Measurements from ENCODE around the gene ECI1.
A peak's percentile ranks its signal among the peaks of the same experiment; 100 is the strongest.
"Not testable (repeated sequence)": the region's sequence is repeated elsewhere in the genome, so short reads cannot be mapped to it uniquely, and the experiment has no call there.

The ECI1 gene

DNA sequence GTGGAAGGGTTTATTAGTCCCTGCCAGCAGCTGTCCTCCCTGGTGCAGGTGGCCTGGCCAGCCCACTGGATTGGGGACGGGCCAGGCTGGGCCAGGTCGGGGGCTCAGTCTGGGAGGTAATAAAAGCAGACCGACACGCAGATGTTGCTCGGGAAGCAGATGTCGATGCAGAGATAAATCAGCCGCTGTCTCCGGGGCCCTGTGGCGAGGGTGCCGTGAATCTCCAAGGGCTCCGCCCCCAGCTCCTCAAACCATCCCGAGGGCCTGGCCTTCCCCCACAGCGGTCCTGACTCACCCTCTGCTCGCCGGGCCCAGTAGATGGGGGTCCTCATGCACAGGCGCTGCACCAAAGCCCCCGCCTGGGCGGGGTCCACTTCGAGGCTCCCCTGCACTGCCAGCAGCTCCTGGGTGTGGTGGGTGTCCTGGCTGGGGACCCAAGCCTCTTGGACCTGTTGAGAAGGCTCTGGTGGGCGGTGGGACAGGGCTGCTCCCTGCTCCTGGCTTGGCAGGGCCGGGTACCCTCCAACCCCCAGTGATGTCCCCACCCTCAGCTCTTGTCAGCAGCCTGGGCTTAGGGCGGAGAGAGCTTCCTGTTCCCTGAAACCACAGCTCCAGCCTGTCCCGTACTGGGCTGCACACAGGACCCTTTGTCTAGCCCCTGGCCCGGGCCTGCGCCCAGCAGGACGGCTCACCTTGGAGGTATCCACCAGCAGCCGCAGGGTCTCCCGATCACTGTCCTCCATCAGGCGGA, 42.0 kb downstream of the ECI1 start:
- H3K27me3 Mint-ChIP-seq: no peaks in the 10 kb centered on the region
- H3K9me3 Mint-ChIP-seq: no peaks in the 10 kb centered on the region
- peaks cover 40 to 44% of the 10 kb centered on the region in 2 donors for H3K36me3 Mint-ChIP-seq
- peaks cover 31 to 58% of the 10 kb centered on the region in 2 donors for H3K4me1 Mint-ChIP-seq
- no peak for DNase-seq
- ATAC-seq (replicated peaks): no peak
- no peak overlapping the region for H3K4me3 Mint-ChIP-seq
- H3K27ac Mint-ChIP-seq: no peak overlapping the region

- Mint-ChIP-seq H3K36me3 (peaks cover 40 to 44% of the 10 kb centered on the region in 2 donors), H3K9me3 (no peaks in the 10 kb centered on the region), H3K4me1 (peaks cover 33 to 62% of the 10 kb centered on the region in 2 donors), H3K4me3 (no peak overlapping the region), H3K27ac (no peak overlapping the region), H3K27me3 (no peaks in the 10 kb centered on the region)
- ATAC-seq (replicated peaks) (no peak), DNase-seq (no peak)
Measured at GRCh38 chr16:2208772-2209171, 42.6 kb downstream of the ECI1 start.

DNA sequence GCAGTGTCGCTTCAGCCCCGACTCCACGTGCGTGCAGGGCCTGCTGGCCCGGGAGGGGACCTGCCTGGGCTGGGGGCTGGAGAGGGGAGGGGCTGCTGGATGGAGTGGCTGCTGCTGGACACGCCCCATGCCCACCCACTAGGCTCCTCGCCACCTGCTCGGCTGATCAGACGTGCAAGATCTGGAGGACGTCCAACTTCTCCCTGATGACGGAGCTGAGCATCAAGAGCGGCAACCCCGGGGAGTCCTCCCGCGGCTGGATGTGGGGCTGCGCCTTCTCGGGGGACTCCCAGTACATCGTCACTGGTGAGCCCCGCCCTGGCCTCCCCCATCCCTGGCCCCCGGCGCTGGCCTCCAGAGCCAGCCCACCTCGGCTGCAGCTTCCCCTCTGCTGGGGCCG, 43.1 kb downstream of the ECI1 start:
- H3K36me3 Mint-ChIP-seq: peaks cover 39 to 40% of the 10 kb centered on the region in 2 donors
- H3K9me3 Mint-ChIP-seq: no peaks in the 10 kb centered on the region
- DNase-seq (no peak), ATAC-seq (replicated peaks) (no peak)
- H3K4me3 Mint-ChIP-seq: peak overlapping the region in 1 of 2 donors; percentile 78
- no peak overlapping the region for H3K27ac Mint-ChIP-seq
- H3K27me3 Mint-ChIP-seq: no peaks in the 10 kb centered on the region
- peaks cover 36 to 58% of the 10 kb centered on the region in 2 donors for H3K4me1 Mint-ChIP-seq

- H3K9me3 Mint-ChIP-seq: no peaks in the 10 kb centered on the region
- H3K4me3 Mint-ChIP-seq: peak overlapping the region; percentile 73 to 78
- H3K36me3 Mint-ChIP-seq: peaks cover 37 to 38% of the 10 kb centered on the region in 2 donors
- DNase-seq (no peak), ATAC-seq (replicated peaks) (no peak)
- no peaks in the 10 kb centered on the region for H3K27me3 Mint-ChIP-seq
- H3K27ac Mint-ChIP-seq: peak overlapping the region; percentile 16
- peaks cover 33 to 53% of the 10 kb centered on the region in 2 donors for H3K4me1 Mint-ChIP-seq
Measured at GRCh38 chr16:2207872-2208271, 43.5 kb downstream of the ECI1 start.

DNA sequence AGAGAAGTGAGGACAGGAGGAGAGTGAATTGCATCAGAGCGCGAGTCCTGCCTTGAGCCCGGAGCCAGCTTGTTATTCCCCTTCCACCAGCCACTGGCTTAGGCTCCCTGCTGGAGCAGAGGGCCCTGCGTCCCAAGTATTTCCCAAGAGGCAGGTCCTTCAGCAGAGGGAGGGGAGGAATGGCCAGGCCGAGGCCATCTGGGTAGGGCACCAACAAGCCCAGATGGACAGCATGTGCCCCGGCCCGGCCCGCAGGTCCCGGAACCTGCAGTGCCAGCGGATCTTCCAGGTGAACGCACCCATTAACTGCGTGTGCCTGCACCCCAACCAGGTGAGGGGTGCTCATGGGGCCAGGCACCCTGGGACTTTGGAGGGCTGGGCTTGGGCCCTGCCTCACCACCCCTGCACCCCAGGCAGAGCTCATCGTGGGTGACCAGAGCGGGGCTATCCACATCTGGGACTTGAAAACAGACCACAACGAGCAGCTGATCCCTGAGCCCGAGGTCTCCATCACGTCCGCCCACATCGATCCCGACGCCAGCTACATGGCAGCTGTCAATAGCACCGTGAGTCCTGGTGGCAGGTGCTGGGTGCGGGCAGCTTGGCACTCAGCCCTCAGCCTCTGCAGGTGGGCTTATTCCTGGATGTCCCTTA, 44.5 kb downstream of the ECI1 start:
- no peak for DNase-seq
- peaks cover 30 to 33% of the 10 kb centered on the region in 2 donors for H3K36me3 Mint-ChIP-seq
- peak overlapping the region; percentile 88 for H3K27ac Mint-ChIP-seq
- H3K4me3 Mint-ChIP-seq: peak overlapping the region; percentile 82 to 91
- peaks cover 27 to 44% of the 10 kb centered on the region in 2 donors for H3K4me1 Mint-ChIP-seq
- ATAC-seq (replicated peaks): no peak
- H3K27me3 Mint-ChIP-seq: peaks cover 0 to 7% of the 10 kb centered on the region in 2 donors
- H3K9me3 Mint-ChIP-seq: no peaks in the 10 kb centered on the region

DNA sequence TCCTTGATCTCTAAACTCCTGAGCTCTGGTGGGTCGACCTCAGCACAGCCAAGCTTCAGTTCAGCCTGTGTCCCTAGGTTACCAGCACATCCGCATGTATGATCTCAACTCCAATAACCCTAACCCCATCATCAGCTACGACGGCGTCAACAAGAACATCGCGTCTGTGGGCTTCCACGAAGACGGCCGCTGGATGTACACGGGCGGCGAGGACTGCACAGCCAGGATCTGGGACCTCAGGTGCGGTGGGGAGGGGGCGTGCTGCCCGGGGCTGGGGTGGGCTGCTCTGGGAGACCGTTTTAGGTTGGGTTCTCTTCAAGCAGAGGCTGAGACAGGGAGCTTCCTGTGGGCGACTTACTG, 45.0 kb downstream of the ECI1 start:
- H3K27ac Mint-ChIP-seq: peak overlapping the region; percentile 88
- DNase-seq (no peak), ATAC-seq (replicated peaks) (no peak)
- H3K4me3 Mint-ChIP-seq: peak overlapping the region; percentile 82 to 91
- peaks cover 24 to 40% of the 10 kb centered on the region in 2 donors for H3K4me1 Mint-ChIP-seq
- peaks cover 27 to 29% of the 10 kb centered on the region in 2 donors for H3K36me3 Mint-ChIP-seq
- H3K27me3 Mint-ChIP-seq: peaks cover 0 to 12% of the 10 kb centered on the region in 2 donors
- H3K9me3 Mint-ChIP-seq: no peaks in the 10 kb centered on the region

DNA sequence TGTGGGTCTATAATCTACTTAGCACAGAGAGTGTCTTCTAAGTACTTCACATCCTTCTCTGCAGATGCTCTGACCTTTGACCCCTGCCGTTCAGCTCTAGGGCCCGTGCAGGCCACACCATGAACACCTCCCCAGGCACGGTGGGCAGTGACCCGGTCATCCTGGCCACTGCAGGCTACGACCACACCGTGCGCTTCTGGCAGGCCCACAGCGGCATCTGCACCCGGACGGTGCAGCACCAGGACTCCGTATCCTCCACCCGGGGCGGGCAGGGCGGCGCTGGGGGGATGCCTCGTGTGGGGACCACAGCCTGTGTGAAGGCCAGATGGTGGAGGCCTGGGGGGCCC, 45.4 kb downstream of the ECI1 start:
- peak in 1 of 2 donors; percentile 39 for ATAC-seq (replicated peaks)
- Mint-ChIP-seq H3K4me3 (peak overlapping the region; percentile 82 to 91), H3K4me1 (peaks cover 24 to 40% of the 10 kb centered on the region in 2 donors), H3K27ac (peak overlapping the region; percentile 88), H3K36me3 (peaks cover 27 to 29% of the 10 kb centered on the region in 2 donors), H3K9me3 (no peaks in the 10 kb centered on the region), H3K27me3 (peaks cover 0 to 12% of the 10 kb centered on the region in 2 donors)
- no peak for DNase-seq

- ATAC-seq (replicated peaks) (peak; percentile 77 to 80), DNase-seq (peak; percentile 87)
- Mint-ChIP-seq H3K9me3 (no peaks in the 10 kb centered on the region), H3K27me3 (peaks cover 0 to 12% of the 10 kb centered on the region in 2 donors), H3K27ac (peak within 1 kb of the TSS; percentile 96), H3K4me3 (peak within 1 kb of the TSS; percentile 82 to 91), H3K4me1 (peaks cover 23 to 37% of the 10 kb centered on the region in 2 donors), H3K36me3 (peaks cover 25 to 27% of the 10 kb centered on the region in 2 donors)
Measured at GRCh38 chr16:2205104-2205966, 46.1 kb downstream of the ECI1 start, which contains the start of gene MLST8. TSS of gene MLST8 (plus strand) at chr16:2205454. CDS start at chr16:2206086, 632 bp downstream.

- peaks cover 5 to 20% of the 10 kb centered on the region in 2 donors for H3K27me3 Mint-ChIP-seq
- peak overlapping the region; percentile 90 for H3K27ac Mint-ChIP-seq
- ATAC-seq (replicated peaks) (peak; percentile 2), DNase-seq (no peak)
- H3K4me3 Mint-ChIP-seq: peak overlapping the region; percentile 79 to 91
- H3K9me3 Mint-ChIP-seq: no peaks in the 10 kb centered on the region
- peaks cover 21 to 35% of the 10 kb centered on the region in 2 donors for H3K4me1 Mint-ChIP-seq
- H3K36me3 Mint-ChIP-seq: peaks cover 24 to 25% of the 10 kb centered on the region in 2 donors
Measured at GRCh38 chr16:2204416-2205103, 46.8 kb downstream of the ECI1 start.

DNA sequence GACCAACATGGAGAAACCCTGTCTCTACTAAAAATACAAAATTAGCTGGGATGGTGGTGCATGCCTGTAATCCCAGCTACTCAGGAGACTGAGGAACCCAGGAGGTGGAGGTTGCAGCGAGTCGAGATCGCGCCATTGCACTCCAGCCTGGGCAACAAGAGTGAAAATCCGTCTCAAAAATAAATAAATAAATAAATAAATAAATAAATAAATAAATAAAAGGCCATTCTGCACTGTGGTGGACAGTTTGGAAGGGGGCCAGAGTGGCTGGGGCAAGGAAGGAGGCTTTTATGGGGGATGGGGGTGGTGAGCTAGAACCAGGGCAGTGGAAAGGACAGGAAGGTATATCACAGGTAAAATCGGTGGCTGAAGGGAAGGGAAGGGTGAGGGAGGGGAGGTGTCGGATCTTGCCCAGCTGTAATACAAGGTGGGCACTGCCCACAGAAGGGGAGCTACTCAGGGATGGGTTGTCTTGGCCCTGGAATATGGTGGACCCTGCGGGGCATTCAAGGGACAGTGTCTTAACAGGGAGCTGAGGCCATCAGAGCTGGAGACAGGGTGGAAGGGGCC, 48.2 kb downstream of the ECI1 start:
- peaks cover 13 to 30% of the 10 kb centered on the region in 2 donors for H3K27me3 Mint-ChIP-seq
- not testable (repeated sequence) for H3K9me3 Mint-ChIP-seq; ATAC-seq (replicated peaks); H3K27ac Mint-ChIP-seq; DNase-seq
- H3K4me1 Mint-ChIP-seq: peaks cover 21 to 31% of the 10 kb centered on the region in 2 donors
- H3K4me3 Mint-ChIP-seq: peak overlapping the region; percentile 51 to 53
- peaks cover 14 to 19% of the 10 kb centered on the region in 2 donors for H3K36me3 Mint-ChIP-seq

- Mint-ChIP-seq H3K4me3 (no peak overlapping the region), H3K4me1 (peaks cover 8 to 17% of the 10 kb centered on the region in 2 donors)
Measured at GRCh38 chr16:2200313-2200712, 51.1 kb downstream of the ECI1 start.

GRCh38 chr16:2199621-2200139, 51.7 kb downstream of the ECI1 start:
- H3K27ac Mint-ChIP-seq: no peak overlapping the region

More at GRCh38 chr16:2200313-2200712, 51.1 kb downstream of the ECI1 start:
- peaks cover 24 to 48% of the 10 kb centered on the region in 2 donors for H3K27me3 Mint-ChIP-seq
- no peak overlapping the region for H3K27ac Mint-ChIP-seq
- peaks cover 0 to 3% of the 10 kb centered on the region in 2 donors for H3K36me3 Mint-ChIP-seq
- no peak for DNase-seq
- ATAC-seq (replicated peaks): no peak
- H3K9me3 Mint-ChIP-seq: no peaks in the 10 kb centered on the region

DNA sequence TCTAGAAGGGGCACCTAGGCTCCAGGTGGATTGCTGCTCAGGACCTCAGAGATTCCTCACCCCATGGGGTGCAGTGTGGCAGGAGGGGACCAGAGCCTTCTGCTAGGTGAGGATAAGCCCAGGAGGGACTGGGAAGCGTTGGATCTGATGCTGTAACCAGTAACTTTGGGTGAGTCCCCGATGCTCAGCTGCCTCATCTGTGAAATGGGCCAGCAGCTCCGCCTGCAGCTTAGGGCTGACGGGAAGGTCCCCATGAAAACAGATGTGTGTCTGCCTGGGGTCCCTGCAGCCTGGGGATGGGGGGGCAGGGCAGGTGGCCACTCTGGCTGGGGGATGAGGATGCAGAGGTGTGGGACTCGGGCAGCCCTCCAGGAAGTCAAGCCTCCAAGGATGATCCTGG, 52.3 kb downstream of the ECI1 start:
- Mint-ChIP-seq H3K4me3 (no peak overlapping the region), H3K9me3 (no peaks in the 10 kb centered on the region), H3K4me1 (peaks cover 9 to 20% of the 10 kb centered on the region in 2 donors), H3K27ac (no peak overlapping the region), H3K27me3 (peaks cover 33 to 60% of the 10 kb centered on the region in 2 donors), H3K36me3 (peaks cover 0 to 3% of the 10 kb centered on the region in 2 donors)
- DNase-seq (no peak), ATAC-seq (replicated peaks) (no peak)

More at GRCh38 chr16:2199621-2200139, 51.7 kb downstream of the ECI1 start:
- H3K4me3 Mint-ChIP-seq: no peak overlapping the region
- no peak for ATAC-seq (replicated peaks)
- DNase-seq: no peak
- H3K4me1 Mint-ChIP-seq: peaks cover 14 to 22% of the 10 kb centered on the region in 2 donors
- peaks cover 0 to 3% of the 10 kb centered on the region in 2 donors for H3K36me3 Mint-ChIP-seq
- no peaks in the 10 kb centered on the region for H3K9me3 Mint-ChIP-seq
- peaks cover 31 to 54% of the 10 kb centered on the region in 2 donors for H3K27me3 Mint-ChIP-seq

Data from stimulated activated naive B cell treated with anti-CD40 and anti-IgM and Interleukin-4, amounts not matched to agents 10 μg/mL and 1 μg/mL and 100 μg/mL, for 72 hours (primary cell).